Large intestine (tissue), 3 donors: Measurements from ENCODE around the gene KLRB1. TPM values are rescaled to one million over a fixed set of nuclear protein-coding genes. Genes with fewer than 3 reads are reported as not detected.

ENCODE experiments used
- DNase-seq, 2 donors: peaks; one replicate each; pipeline versions ENCODE4 v3.0.0 to v3.0.0-alpha.2; 2013
- H3K27ac ChIP-seq: one replicate; pipeline ENCODE4 v1.5.1; 2013; ENCODE audit warnings: low read length
- H3K27me3 ChIP-seq: 2 replicates; pipeline ENCODE4 v1.6.1; 2013; ENCODE audit warnings: low read length; ENCODE audit not compliant: control insufficient read depth, insufficient read depth
- H3K36me3 ChIP-seq: 2 replicates; pipeline ENCODE4 v1.6.1; 2013; ENCODE audit warnings: low read length; ENCODE audit not compliant: control insufficient read depth, insufficient read depth
- H3K4me1 ChIP-seq: one replicate; pipeline ENCODE4 v1.6.1; 2013; ENCODE audit warnings: low read length; ENCODE audit not compliant: control insufficient read depth, insufficient read depth
- H3K4me3 ChIP-seq: one replicate; pipeline ENCODE4 v1.5.1; 2013; ENCODE audit warnings: low read length
- H3K9me3 ChIP-seq: one replicate; pipeline ENCODE4 v1.6.1; 2013; ENCODE audit warnings: mild to moderate bottlenecking, low read depth, low read length, moderate library complexity; ENCODE audit not compliant: control insufficient read depth
- WGBS: methylation state at CpG from one replicate; pipeline ENCODE4 v1.1.5; 2013; ENCODE audit warnings: low lambda C conversion rate; ENCODE audit not compliant: insufficient coverage; 5-methylcytosine and 5-hydroxymethylcytosine counted together
- polyA plus RNA-seq: library from polyadenylated mRNA; unstranded; fragments of 120-200 nt; gene quantifications from one replicate; pipeline ENCODE4 v1.2.1, GENCODE V29; 2013

Gene KLRB1
- polyA plus RNA-seq, 1 donor: 7.8 TPM

DNA sequence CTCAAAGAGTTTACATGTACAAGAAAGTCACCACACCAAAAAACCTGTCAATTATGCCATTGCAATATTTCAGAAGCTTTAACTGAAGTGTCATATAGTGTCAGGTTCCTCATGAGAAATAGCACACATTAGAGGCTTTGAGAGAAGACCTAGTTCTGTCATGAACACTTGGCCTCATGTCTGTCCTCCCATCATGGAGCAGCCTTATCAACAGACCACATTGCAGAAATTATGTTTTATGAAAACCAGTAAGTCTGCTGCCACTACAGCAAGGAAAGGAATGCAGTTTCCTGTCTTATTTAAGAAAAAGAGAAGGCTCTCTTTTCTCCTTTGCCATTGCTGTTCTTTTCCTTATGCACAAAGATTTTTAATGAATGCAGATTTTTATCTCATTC lies 35.5 kb upstream of the KLRB1 start:
- H3K27me3 ChIP-seq: no peaks in the 10 kb centered on the region
- no peaks in the 10 kb centered on the region for H3K36me3 ChIP-seq
- H3K4me1 ChIP-seq: peaks cover 4% of the 10 kb centered on the region
- H3K9me3 ChIP-seq: peaks cover 6% of the 10 kb centered on the region
- H3K27ac ChIP-seq: no peak overlapping the region
- no peak for DNase-seq
- no peak overlapping the region for H3K4me3 ChIP-seq

DNA sequence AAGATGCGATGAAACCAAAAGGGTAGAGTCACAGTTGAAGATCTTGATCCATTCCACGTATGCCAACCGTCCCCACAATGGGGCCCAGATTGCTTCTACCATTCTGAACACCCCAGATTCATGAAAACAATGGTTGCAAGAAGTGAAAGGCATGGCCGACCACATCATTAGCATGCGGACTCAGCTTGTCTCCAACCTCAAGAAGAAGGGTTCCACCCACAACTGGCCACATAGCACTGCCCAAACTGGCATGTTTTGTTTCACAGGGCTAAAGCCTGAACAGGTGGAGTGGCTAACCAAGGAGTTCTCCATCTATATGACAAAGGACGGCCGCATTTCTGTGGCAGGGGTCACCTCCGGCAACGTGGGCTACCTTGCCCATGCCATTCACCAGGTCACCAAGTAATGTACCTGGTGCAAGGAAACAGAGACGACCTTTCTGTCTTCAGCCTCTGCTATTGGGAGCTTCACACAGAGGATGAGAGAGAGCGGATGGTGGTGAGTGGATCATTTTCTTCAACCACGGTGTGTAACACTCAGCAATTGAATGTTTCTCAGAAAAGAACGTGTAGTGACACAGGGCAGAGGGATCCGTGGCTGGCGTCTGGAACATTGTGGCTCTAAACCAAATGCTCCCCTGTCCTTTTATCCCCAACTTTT lies 35.0 kb upstream of the KLRB1 start:
- Histone ChIP-seq H3K27me3 (no peaks in the 10 kb centered on the region), H3K4me3 (no peak overlapping the region), H3K4me1 (peaks cover 4% of the 10 kb centered on the region), H3K9me3 (peaks cover 6% of the 10 kb centered on the region), H3K36me3 (no peaks in the 10 kb centered on the region), H3K27ac (no peak overlapping the region)
- DNase-seq: no peak
- WGBS: no CpG with 5 or more reads among the region's 15 CpGs

DNA sequence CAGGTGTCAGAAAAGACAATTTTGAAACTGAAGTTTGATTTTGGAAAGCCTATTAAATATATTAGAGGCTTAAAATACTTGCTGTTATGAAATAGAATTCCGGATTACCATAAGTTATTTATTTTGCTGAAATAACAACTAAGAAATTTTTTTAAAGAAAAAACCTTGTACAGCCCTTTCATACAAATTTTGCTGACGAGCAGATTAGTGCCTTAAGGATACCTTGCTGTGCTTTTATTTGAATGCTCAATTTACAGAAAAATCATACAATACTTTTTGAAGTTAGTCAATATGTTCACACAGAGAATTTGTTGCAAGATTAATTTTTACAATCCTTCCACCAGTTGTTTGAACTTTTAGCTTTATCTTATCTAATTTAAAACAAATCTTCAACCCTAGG lies 32.3 kb upstream of the KLRB1 start:
- Histone ChIP-seq H3K4me1 (no peaks in the 10 kb centered on the region), H3K4me3 (no peak overlapping the region), H3K9me3 (peaks cover 6% of the 10 kb centered on the region), H3K36me3 (no peaks in the 10 kb centered on the region), H3K27ac (no peak overlapping the region), H3K27me3 (no peaks in the 10 kb centered on the region)
- WGBS: 92% methylated on average over 2 of the region's 2 CpGs
- no peak for DNase-seq

DNA sequence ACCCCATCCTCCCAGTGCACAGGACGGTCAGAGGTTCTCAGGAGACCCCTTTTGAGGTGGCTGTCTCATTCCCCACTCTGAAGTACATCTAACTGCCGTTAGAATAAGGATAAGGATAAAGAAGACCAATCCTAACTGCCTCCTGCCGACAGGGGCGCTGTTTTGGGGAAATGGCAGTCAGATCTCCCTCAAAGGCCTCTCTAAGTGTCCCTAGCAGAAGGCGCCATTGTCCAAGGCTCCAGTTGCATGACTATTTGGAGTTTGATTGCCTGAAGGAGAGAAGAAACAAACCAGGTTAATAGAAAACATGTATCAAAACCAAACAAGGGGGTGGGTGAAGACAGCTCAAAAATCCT lies 29.1 kb upstream of the KLRB1 start:
- Histone ChIP-seq H3K4me3 (no peak overlapping the region), H3K27ac (no peak overlapping the region), H3K4me1 (no peaks in the 10 kb centered on the region), H3K27me3 (no peaks in the 10 kb centered on the region), H3K36me3 (no peaks in the 10 kb centered on the region), H3K9me3 (peaks cover 6% of the 10 kb centered on the region)
- DNase-seq: no peak
- 80% methylated on average over 2 of the region's 5 CpGs for WGBS

DNA sequence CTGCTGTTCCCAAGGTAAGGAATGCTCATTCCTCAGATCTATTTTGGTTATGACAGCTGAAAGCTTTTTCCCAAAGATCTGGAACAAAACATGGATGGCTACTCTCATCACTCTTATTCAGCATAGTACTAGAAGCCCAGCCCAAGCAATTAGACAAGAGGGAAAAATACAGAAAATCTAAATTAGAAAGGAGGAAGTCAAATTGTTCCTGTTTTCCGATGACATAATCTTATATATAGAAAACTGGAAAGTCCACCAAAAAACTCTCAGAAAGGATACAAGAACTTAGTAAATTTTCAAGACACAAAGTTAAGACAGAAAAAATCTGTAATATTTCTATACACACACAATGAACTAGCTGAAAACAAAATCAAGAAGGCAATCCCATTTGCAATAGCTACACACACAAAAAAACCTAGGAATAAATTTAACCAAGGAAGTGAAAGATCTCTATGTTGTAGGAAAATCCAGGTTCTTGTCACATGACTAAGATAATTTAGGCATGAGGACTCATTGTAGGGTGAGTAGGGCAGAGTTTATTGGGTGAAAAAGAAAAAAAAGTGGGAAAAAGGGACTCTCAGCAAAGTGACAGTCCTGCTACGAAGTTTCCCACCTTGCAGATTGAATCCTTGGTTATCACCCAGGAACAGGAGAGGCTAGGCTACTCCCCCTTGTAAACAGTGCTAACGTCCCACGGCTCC lies 28.6 kb upstream of the KLRB1 start:
- Histone ChIP-seq H3K4me3 (no peak overlapping the region), H3K9me3 (peaks cover 4% of the 10 kb centered on the region), H3K27me3 (no peaks in the 10 kb centered on the region), H3K27ac (no peak overlapping the region), H3K4me1 (no peaks in the 10 kb centered on the region), H3K36me3 (no peaks in the 10 kb centered on the region)
- 100% methylated on average over 1 of the region's 4 CpGs for WGBS
- no peak for DNase-seq

DNA sequence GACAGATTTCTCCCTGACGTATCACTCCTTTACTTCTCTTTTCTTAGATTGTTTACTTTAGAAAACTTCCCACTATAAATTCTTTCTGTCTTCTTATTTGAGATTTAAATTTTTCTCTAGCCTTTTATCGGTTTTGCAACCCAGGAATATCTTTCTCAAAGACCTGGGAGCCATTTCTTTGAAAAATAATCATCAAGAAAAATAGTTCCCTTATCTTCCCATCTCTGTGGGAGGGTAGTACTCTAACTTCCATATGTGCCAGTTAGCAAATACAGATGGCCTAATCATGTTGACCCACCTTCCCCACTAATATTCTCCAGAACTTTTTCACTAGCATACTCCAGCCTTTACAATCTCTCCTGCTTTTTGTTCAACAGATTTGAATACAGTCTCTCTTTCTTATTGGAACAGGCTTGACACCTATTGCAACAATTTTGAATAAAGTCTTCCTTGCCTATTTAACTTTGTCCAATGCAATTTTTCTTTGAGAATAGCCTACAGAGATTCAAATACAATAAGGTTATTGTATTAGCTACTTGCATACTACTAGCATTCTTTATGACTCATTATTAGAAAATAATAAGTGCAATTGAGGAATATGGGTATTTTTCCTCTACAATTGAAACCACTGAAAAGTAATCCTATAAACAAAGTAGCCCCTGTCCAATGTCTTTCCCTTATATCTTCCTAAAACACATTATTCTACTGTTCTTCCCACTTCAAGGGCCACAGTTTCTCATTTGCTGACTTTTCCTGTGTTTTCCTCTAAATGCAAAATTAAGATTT lies 27.4 kb upstream of the KLRB1 start:
- no peaks in the 10 kb centered on the region for H3K36me3 ChIP-seq
- no peak for DNase-seq
- H3K27ac ChIP-seq: no peak overlapping the region
- no peaks in the 10 kb centered on the region for H3K4me1 ChIP-seq
- H3K27me3 ChIP-seq: no peaks in the 10 kb centered on the region
- H3K9me3 ChIP-seq: peaks cover 4% of the 10 kb centered on the region
- 90% methylated on average over 2 of the region's 2 CpGs for WGBS
- no peak overlapping the region for H3K4me3 ChIP-seq

DNA sequence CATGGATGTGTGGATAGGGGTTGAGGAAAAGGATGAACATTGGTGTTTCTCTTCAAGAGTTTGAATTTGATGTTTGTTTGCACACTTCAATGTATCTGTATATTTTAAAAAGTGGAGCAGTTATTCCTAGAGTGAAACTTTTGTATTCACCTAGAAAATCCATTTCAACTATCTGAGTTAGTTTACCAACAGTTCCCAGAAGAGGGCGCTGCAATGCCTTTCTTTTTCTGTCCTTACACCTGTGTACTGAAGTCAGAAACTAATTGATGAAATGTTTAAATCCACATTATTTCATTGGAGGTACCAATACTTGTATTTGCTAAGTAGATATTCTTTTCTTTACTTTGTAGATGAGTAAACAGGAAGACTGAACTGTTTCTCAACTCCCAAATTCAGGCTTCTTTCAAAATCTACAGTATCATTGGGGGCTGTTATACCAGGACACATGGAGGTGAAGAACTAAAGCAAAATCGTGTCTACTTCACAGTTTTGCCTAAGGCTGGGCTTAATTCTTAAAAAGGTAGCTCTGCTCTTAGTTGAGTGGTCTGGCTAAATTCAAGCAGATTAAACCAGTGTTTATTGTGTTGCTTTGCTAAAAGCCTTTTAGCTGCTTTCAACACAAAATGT lies 26.6 kb upstream of the KLRB1 start:
- peaks cover 4% of the 10 kb centered on the region for H3K9me3 ChIP-seq
- DNase-seq: peak in 1 of 2 donors; percentile 9
- no peak overlapping the region for H3K27ac ChIP-seq
- H3K36me3 ChIP-seq: no peaks in the 10 kb centered on the region
- H3K4me3 ChIP-seq: no peak overlapping the region
- no peaks in the 10 kb centered on the region for H3K4me1 ChIP-seq
- no CpG with 5 or more reads among the region's 2 CpGs for WGBS
- H3K27me3 ChIP-seq: no peaks in the 10 kb centered on the region

DNA sequence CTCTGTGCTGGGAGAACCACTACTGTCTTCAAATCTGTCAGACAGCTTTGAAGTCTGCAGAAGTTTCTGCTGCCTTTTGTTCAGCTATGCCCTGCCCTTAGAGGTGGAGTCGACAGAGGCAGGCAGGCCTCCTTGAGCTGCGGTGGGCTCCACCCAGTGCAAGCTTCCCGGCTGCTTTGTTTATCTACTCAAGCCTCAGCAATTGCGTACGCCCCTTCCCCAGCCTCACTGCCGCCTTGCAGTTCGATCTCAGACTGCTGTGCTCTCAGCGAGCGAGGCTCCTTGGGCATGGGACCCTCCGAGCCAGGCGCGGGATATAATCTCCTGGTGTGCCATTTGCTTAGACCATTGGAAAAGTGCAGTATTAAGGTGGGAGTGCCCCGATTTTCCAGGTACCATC lies 25.1 kb upstream of the KLRB1 start:
- no peaks in the 10 kb centered on the region for H3K36me3 ChIP-seq
- no peaks in the 10 kb centered on the region for H3K27me3 ChIP-seq
- H3K4me3 ChIP-seq: no peak overlapping the region
- H3K4me1 ChIP-seq: no peaks in the 10 kb centered on the region
- no peak for DNase-seq
- H3K27ac ChIP-seq: no peak overlapping the region
- peaks cover 4% of the 10 kb centered on the region for H3K9me3 ChIP-seq
- no CpG with 5 or more reads among the region's 13 CpGs for WGBS

DNA sequence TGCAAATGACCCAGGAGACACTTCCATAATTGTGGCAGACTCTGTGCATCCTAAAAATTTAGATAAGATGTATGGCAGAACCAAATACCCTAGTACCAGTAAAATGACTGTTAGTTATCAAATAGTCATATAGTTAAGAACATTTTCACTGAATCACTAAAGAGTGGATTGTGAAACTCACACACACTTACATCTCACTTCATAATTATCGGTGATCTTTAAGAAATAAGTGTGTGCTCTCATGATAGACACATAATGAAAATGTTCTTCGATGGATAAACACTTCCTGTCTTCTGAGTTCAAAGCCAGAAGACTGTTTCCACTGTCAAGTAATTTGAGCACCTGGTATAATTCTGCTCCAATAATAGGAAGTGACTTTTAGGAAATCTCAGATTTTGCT lies 19.1 kb upstream of the KLRB1 start:
- 100% methylated on average over 1 of the region's 2 CpGs for WGBS
- no peak for DNase-seq

DNA sequence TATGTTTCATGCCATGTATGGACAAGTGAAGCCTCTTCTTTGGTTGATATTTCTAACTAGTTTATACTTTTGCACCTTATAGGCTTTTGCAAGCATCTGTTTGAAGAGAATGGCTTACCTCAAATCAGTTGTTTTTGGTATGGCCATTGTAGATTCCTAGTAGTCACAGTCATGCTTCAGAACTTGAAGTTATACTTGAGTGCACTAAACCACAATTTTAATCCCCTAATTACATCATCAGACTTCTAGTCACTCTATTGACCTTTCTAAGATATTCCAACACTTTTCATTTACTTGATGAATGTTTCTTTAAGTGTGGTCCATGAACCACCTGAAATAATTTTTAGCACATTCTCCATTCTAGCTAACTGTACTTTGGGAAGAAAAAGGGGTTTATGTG lies 18.6 kb upstream of the KLRB1 start:
- no peak overlapping the region for H3K4me3 ChIP-seq

More for the DNA sequence above, 19.1 kb upstream of the KLRB1 start:
- peaks cover 4% of the 10 kb centered on the region for H3K9me3 ChIP-seq
- no peaks in the 10 kb centered on the region for H3K4me1 ChIP-seq
- no peaks in the 10 kb centered on the region for H3K27me3 ChIP-seq
- no peak overlapping the region for H3K4me3 ChIP-seq
- H3K36me3 ChIP-seq: no peaks in the 10 kb centered on the region
- H3K27ac ChIP-seq: no peak overlapping the region

More for the DNA sequence above, 18.6 kb upstream of the KLRB1 start:
- DNase-seq: no peak
- Histone ChIP-seq H3K36me3 (no peaks in the 10 kb centered on the region), H3K27me3 (no peaks in the 10 kb centered on the region), H3K9me3 (peaks cover 4% of the 10 kb centered on the region), H3K4me1 (no peaks in the 10 kb centered on the region), H3K27ac (no peak overlapping the region)
